ENCODE results near the gene SFTPA1.
"Not testable (repeated sequence)": the region's sequence is repeated elsewhere in the genome, so short reads cannot be mapped to it uniquely, and the experiment has no call there.

DNA sequence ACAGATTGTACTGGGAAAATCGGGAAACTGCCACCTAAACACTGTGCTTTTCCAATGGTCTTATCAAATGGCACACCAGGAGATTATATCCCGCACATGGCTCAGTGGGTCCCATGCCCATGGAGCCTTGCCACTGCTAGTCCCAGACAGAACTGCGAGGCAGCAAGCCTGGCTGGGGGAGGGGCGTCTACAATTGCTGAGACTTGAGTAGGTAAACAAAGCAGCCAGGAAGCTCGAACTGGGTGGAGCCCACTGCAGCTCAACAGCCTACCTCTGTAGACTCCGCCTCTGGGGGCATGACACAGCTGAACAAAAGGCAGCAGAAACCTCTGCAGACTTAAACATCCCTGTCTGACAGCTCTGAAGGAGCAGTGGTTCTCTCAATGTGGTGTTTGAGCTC lies 40.1 kb upstream of the SFTPA1 start:
- TF ChIP-seq ELF1 (CRISPR knock-in tag; IDR thresholded peaks at IDR 0.05); RXRA (CRISPR knock-in tag; IDR thresholded peaks at IDR 0.05); ZMYM4 (CRISPR knock-in tag; IDR thresholded peaks at IDR 0.05); HNRNPL (IDR thresholded peaks at IDR 0.05; ENCODE audit: low read depth, low read length); GFI1 (CRISPR knock-in tag; IDR thresholded peaks at IDR 0.05; ENCODE audit: borderline replicate concordance); FOXA1 (IDR thresholded peaks at IDR 0.05); FOXA1 (CRISPR knock-in tag; IDR thresholded peaks at IDR 0.05); SMC3 (IDR thresholded peaks at IDR 0.05; ENCODE audit: low read length); SP1 (IDR thresholded peaks at IDR 0.05); SP1 (CRISPR knock-in tag; IDR thresholded peaks at IDR 0.05): not testable (repeated sequence)
- TF ChIP-seq, protein P1, sequence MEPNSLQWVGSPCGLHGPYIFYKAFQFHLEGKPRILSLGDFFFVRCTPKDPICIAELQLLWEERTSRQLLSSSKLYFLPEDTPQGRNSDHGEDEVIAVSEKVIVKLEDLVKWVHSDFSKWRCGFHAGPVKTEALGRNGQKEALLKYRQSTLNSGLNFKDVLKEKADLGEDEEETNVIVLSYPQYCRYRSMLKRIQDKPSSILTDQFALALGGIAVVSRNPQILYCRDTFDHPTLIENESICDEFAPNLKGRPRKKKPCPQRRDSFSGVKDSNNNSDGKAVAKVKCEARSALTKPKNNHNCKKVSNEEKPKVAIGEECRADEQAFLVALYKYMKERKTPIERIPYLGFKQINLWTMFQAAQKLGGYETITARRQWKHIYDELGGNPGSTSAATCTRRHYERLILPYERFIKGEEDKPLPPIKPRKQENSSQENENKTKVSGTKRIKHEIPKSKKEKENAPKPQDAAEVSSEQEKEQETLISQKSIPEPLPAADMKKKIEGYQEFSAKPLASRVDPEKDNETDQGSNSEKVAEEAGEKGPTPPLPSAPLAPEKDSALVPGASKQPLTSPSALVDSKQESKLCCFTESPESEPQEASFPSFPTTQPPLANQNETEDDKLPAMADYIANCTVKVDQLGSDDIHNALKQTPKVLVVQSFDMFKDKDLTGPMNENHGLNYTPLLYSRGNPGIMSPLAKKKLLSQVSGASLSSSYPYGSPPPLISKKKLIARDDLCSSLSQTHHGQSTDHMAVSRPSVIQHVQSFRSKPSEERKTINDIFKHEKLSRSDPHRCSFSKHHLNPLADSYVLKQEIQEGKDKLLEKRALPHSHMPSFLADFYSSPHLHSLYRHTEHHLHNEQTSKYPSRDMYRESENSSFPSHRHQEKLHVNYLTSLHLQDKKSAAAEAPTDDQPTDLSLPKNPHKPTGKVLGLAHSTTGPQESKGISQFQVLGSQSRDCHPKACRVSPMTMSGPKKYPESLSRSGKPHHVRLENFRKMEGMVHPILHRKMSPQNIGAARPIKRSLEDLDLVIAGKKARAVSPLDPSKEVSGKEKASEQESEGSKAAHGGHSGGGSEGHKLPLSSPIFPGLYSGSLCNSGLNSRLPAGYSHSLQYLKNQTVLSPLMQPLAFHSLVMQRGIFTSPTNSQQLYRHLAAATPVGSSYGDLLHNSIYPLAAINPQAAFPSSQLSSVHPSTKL (CRISPR knock-in tag; IDR thresholded peaks at IDR 0.05) = not testable (repeated sequence)
- TF ChIP-seq, protein P2, sequence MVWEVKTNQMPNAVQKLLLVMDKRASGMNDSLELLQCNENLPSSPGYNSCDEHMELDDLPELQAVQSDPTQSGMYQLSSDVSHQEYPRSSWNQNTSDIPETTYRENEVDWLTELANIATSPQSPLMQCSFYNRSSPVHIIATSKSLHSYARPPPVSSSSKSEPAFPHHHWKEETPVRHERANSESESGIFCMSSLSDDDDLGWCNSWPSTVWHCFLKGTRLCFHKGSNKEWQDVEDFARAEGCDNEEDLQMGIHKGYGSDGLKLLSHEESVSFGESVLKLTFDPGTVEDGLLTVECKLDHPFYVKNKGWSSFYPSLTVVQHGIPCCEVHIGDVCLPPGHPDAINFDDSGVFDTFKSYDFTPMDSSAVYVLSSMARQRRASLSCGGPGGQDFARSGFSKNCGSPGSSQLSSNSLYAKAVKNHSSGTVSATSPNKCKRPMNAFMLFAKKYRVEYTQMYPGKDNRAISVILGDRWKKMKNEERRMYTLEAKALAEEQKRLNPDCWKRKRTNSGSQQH (CRISPR knock-in tag; IDR thresholded peaks at IDR 0.05; ENCODE audit: low read depth) = not testable (repeated sequence)
- TF ChIP-seq, protein P3, sequence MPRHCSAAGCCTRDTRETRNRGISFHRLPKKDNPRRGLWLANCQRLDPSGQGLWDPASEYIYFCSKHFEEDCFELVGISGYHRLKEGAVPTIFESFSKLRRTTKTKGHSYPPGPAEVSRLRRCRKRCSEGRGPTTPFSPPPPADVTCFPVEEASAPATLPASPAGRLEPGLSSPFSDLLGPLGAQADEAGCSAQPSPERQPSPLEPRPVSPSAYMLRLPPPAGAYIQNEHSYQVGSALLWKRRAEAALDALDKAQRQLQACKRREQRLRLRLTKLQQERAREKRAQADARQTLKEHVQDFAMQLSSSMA (CRISPR knock-in tag; IDR thresholded peaks at IDR 0.05) = not testable (repeated sequence)
- TF ChIP-seq, protein P4, sequence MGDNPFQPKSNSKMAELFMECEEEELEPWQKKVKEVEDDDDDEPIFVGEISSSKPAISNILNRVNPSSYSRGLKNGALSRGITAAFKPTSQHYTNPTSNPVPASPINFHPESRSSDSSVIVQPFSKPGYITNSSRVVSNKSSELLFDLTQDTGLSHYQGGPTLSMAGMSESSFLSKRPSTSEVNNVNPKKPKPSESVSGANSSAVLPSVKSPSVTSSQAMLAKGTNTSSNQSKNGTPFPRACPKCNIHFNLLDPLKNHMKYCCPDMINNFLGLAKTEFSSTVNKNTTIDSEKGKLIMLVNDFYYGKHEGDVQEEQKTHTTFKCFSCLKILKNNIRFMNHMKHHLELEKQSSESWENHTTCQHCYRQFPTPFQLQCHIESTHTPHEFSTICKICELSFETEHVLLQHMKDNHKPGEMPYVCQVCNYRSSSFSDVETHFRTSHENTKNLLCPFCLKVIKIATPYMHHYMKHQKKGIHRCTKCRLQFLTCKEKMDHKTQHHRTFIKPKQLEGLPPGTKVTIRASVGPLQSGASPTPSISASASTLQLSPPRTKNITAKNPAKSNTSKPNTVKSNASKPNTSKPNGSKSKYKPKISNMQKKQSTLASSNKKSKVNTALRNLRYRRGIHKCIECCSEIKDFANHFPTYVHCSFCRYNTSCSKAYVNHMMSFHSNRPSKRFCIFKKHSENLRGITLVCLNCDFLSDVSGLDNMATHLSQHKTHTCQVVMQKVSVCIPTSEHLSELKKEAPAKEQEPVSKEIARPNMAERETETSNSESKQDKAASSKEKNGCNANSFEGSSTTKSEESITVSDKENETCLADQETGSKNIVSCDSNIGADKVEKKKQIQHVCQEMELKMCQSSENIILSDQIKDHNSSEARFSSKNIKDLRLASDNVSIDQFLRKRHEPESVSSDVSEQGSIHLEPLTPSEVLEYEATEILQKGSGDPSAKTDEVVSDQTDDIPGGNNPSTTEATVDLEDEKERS (CRISPR knock-in tag; IDR thresholded peaks at IDR 0.05) = not testable (repeated sequence)
- TF ChIP-seq, protein P5, sequence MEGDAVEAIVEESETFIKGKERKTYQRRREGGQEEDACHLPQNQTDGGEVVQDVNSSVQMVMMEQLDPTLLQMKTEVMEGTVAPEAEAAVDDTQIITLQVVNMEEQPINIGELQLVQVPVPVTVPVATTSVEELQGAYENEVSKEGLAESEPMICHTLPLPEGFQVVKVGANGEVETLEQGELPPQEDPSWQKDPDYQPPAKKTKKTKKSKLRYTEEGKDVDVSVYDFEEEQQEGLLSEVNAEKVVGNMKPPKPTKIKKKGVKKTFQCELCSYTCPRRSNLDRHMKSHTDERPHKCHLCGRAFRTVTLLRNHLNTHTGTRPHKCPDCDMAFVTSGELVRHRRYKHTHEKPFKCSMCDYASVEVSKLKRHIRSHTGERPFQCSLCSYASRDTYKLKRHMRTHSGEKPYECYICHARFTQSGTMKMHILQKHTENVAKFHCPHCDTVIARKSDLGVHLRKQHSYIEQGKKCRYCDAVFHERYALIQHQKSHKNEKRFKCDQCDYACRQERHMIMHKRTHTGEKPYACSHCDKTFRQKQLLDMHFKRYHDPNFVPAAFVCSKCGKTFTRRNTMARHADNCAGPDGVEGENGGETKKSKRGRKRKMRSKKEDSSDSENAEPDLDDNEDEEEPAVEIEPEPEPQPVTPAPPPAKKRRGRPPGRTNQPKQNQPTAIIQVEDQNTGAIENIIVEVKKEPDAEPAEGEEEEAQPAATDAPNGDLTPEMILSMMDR (CRISPR knock-in tag; IDR thresholded peaks at IDR 0.05) = not testable (repeated sequence)
